NOMO-1 treated with DMSO at 0.1 percent for 48 hours (cell line): Measurements from ENCODE around the gene TBC1D32.
"Not testable (repeated sequence)": the region's sequence is repeated elsewhere in the genome, so short reads cannot be mapped to it uniquely, and the experiment has no call there.

Experiments used
- DNase-seq: peaks from one replicate; lab custom pipeline; 2025; ENCODE audit not compliant: unreplicated experiment; lab: John Stamatoyannopoulos, UW

The TBC1D32 gene

GRCh38 chr6:121321282-121321681, 13.0 kb downstream of the TBC1D32 start:
- DNase-seq, result no peak

- no peak for DNase-seq
Observed at GRCh38 chr6:121319603-121320002, 14.7 kb downstream of the TBC1D32 start.

- DNase-seq, result no peak
Observed at GRCh38 chr6:121319112-121319553, 15.1 kb downstream of the TBC1D32 start.

GRCh38 chr6:121314381-121315112, 19.7 kb downstream of the TBC1D32 start:
- no peak for DNase-seq

- DNase-seq, result not testable (repeated sequence)
Observed at GRCh38 chr6:121311814-121312213, 22.5 kb downstream of the TBC1D32 start.

- DNase-seq, result no peak
Observed at GRCh38 chr6:121310495-121310894, 23.8 kb downstream of the TBC1D32 start.

- no peak for DNase-seq
Observed at GRCh38 chr6:121309768-121310469, 24.4 kb downstream of the TBC1D32 start.

- peak; percentile 33 for DNase-seq
Observed at GRCh38 chr6:121305957-121306607, 28.2 kb downstream of the TBC1D32 start.

- DNase-seq, result no peak
Observed at GRCh38 chr6:121302882-121303281, 31.4 kb downstream of the TBC1D32 start.

GRCh38 chr6:121301156-121301555, 33.1 kb downstream of the TBC1D32 start:
- not testable (repeated sequence) for DNase-seq

- peak; percentile 83 for DNase-seq
Observed at GRCh38 chr6:121297694-121298093, 36.6 kb downstream of the TBC1D32 start.

- no peak for DNase-seq
Observed at GRCh38 chr6:121285041-121285440, 49.2 kb downstream of the TBC1D32 start.

- no peak for DNase-seq
Observed at GRCh38 chr6:121274666-121275295, 59.5 kb downstream of the TBC1D32 start.

- no peak for DNase-seq
Observed at GRCh38 chr6:121263742-121264141, 70.5 kb downstream of the TBC1D32 start.

- no peak for DNase-seq
Observed at GRCh38 chr6:121260651-121261102, 73.6 kb downstream of the TBC1D32 start.

GRCh38 chr6:121247386-121247785, 86.9 kb downstream of the TBC1D32 start:
- DNase-seq, result no peak

GRCh38 chr6:121242386-121242785, 91.9 kb downstream of the TBC1D32 start:
- DNase-seq, result no peak

GRCh38 chr6:121237859-121238258, 96.4 kb downstream of the TBC1D32 start:
- no peak for DNase-seq

- DNase-seq, result no peak
Observed at GRCh38 chr6:121236984-121237383, 97.3 kb downstream of the TBC1D32 start.

- no peak for DNase-seq
Observed at GRCh38 chr6:121235386-121235785, 98.9 kb downstream of the TBC1D32 start.

GRCh38 chr6:121223930-121224329, 110.3 kb downstream of the TBC1D32 start:
- DNase-seq, result no peak
